ENCODE results near the gene EPAS1.
A peak's percentile ranks its signal among the peaks of the same experiment; 100 is the strongest.

Gene EPAS1

GRCh38 chr2:46326231-46326980, 29.2 kb downstream of the EPAS1 start:
- DNase-seq: no peak

GRCh38 chr2:46327627-46328026, 30.4 kb downstream of the EPAS1 start:
- no peak for DNase-seq

- DNase-seq: no peak
Observed at GRCh38 chr2:46328291-46328690, 31.1 kb downstream of the EPAS1 start.

- no peak for DNase-seq
Observed at GRCh38 chr2:46328829-46329228, 31.6 kb downstream of the EPAS1 start.

GRCh38 chr2:46329340-46329739, 32.1 kb downstream of the EPAS1 start:
- DNase-seq: no peak

GRCh38 chr2:46329803-46330775, 32.9 kb downstream of the EPAS1 start:
- DNase-seq: peak; percentile 95

- no peak for DNase-seq
Observed at GRCh38 chr2:46331109-46331766, 34.0 kb downstream of the EPAS1 start.

GRCh38 chr2:46332686-46333281, 35.6 kb downstream of the EPAS1 start:
- no peak for DNase-seq

- no peak for DNase-seq
Observed at GRCh38 chr2:46333912-46334311, 36.7 kb downstream of the EPAS1 start.

GRCh38 chr2:46334389-46335271, 37.4 kb downstream of the EPAS1 start:
- DNase-seq: peak; percentile 99

- DNase-seq: peak; percentile 92
Observed at GRCh38 chr2:46335391-46336282, 38.4 kb downstream of the EPAS1 start.

GRCh38 chr2:46336283-46336959, 39.2 kb downstream of the EPAS1 start:
- peak; percentile 69 for DNase-seq

GRCh38 chr2:46337208-46337994, 40.2 kb downstream of the EPAS1 start:
- DNase-seq: no peak

GRCh38 chr2:46338674-46339073, 41.5 kb downstream of the EPAS1 start:
- DNase-seq: no peak

GRCh38 chr2:46339200-46339599, 42.0 kb downstream of the EPAS1 start:
- DNase-seq: no peak

GRCh38 chr2:46339676-46340459, 42.7 kb downstream of the EPAS1 start:
- no peak for DNase-seq

GRCh38 chr2:46340740-46341420, 43.7 kb downstream of the EPAS1 start:
- no peak for DNase-seq
